ENCODE data around the gene PKN2. TPM values are rescaled to one million over a fixed set of nuclear protein-coding genes. Genes with fewer than 3 reads are reported as not detected.

PKN2 gene
- total RNA-seq, 2 donors from 2014 or later, result 19.8 to 22.1 TPM

DNA sequence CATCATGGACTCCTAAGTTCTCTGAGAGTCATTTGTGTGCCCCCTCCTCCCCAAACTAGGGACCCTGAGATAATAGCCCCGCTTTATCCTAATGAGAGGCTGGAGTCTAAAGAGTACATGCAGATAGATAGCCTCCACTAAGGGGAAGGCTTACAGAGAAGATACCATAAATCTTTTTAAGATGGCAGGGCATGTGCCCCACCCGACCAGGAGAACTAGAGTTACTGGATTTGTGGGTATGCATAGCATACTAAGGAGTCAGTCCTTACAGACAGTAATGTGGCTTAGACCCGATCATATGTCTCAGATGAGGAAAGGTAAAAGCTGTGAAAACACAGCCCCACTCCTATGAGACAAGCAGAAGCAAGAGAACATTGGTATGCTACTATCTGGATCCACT lies 25.7 kb upstream of the PKN2 start:
- Histone ChIP-seq H3K4me1 (peaks cover 23% of the 10 kb centered on the region), H3K27me3 (no peaks in the 10 kb centered on the region), H3K4me3 (no peak overlapping the region), H3K9me3 (no peaks in the 10 kb centered on the region), H3K36me3 (replicated peaks in 1 of 2; ENCODE audit: insufficient read depth in 1 of 2, low read depth in 2 of 2) (no peaks in the 10 kb centered on the region), H3K27ac (no peak overlapping the region)
- DNase-seq (no peak), ATAC-seq (no peak)
- WGBS, 2 donors, result 70 to 88% methylated on average over 3 of the region's 3 CpGs
- TF ChIP-seq POLR2A (IDR thresholded peaks at IDR 0.05), result no peak
- TF ChIP-seq, protein P1, sequence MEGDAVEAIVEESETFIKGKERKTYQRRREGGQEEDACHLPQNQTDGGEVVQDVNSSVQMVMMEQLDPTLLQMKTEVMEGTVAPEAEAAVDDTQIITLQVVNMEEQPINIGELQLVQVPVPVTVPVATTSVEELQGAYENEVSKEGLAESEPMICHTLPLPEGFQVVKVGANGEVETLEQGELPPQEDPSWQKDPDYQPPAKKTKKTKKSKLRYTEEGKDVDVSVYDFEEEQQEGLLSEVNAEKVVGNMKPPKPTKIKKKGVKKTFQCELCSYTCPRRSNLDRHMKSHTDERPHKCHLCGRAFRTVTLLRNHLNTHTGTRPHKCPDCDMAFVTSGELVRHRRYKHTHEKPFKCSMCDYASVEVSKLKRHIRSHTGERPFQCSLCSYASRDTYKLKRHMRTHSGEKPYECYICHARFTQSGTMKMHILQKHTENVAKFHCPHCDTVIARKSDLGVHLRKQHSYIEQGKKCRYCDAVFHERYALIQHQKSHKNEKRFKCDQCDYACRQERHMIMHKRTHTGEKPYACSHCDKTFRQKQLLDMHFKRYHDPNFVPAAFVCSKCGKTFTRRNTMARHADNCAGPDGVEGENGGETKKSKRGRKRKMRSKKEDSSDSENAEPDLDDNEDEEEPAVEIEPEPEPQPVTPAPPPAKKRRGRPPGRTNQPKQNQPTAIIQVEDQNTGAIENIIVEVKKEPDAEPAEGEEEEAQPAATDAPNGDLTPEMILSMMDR (IDR thresholded peaks at IDR 0.05), result no peak
- intact Hi-C loops (cut with DNase I), result loop anchor here (10.0 kb wide), 1 partner anchor 216 kb away; no protein-coding TSS in a partner anchor

DNA sequence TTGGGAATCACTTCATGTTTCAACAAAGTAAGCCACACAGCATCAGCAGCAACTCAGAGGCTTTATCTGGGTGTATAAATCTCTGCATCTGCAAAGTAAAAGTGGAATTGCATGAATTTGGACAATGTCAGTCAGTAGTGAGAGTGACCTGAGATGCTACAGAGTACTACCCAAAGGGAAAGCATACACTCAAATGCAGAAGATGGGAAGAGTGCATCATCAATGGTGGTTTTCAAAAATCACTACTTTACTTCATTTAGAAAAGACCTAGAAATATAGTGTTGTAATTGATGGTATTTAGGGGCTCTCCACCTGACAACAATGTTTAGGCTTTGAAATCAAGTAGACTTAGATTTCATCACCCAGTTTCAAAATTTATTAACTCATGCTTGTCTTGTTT lies 24.5 kb upstream of the PKN2 start:
- no peaks in the 10 kb centered on the region for H3K36me3 ChIP-seq (replicated peaks in 1 of 2; ENCODE audit: insufficient read depth in 1 of 2, low read depth in 2 of 2)
- TF ChIP-seq POLR2A (IDR thresholded peaks at IDR 0.05), result no peak
- TF ChIP-seq, protein P1 (IDR thresholded peaks at IDR 0.05), result no peak

DNA sequence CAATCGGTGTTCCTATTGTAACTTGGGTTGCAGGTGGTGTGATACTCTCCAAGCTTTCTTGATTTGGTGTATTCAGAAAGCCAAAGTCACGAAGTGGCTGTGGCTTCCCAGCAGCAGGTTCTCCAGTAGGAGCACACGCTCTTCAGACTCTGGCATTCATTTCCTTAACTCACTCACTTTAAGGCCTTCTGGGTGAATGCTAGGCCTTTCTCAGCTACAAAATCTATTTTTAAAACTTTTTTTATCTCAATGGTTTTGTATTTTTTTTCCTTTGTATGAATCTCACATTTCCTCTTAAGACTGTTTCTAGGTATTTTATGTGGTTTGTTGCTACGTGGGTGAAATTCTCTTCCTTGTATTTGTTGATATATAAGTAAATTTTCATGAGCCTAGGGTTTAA lies 22.9 kb upstream of the PKN2 start:
- no peaks in the 10 kb centered on the region for H3K36me3 ChIP-seq (replicated peaks in 1 of 2; ENCODE audit: insufficient read depth in 1 of 2, low read depth in 2 of 2)
- DNase-seq (peak in 3 of 4 donors; percentile 14 to 52 (median 21)), ATAC-seq (peak; percentile 59)
- TF ChIP-seq, protein P1 (IDR thresholded peaks at IDR 0.05), result no peak
- TF ChIP-seq POLR2A (IDR thresholded peaks at IDR 0.05), result peak in 1 of 3 donors; percentile 25
- H3K27ac ChIP-seq, result peak overlapping the region in 3 of 4 donors; percentile 8 to 43 (median 10)
- H3K4me3 ChIP-seq, result no peak overlapping the region
- intact Hi-C loops (cut with DNase I), result no loop called here
- H3K4me1 ChIP-seq, result peaks cover 23% of the 10 kb centered on the region
- H3K9me3 ChIP-seq, result no peaks in the 10 kb centered on the region
- WGBS, 2 donors, result 42 to 53% methylated on average over 4 of the region's 4 CpGs
- no peaks in the 10 kb centered on the region for H3K27me3 ChIP-seq

More for the DNA sequence above, 24.5 kb upstream of the PKN2 start:
- H3K4me1 ChIP-seq, result peaks cover 23% of the 10 kb centered on the region
- DNase-seq (no peak), ATAC-seq (no peak)
- no peak overlapping the region for H3K27ac ChIP-seq
- intact Hi-C loops (cut with DNase I), result loop anchor here (10.0 kb wide), 1 partner anchor 215 kb away; no protein-coding TSS in a partner anchor
- H3K9me3 ChIP-seq, result no peaks in the 10 kb centered on the region
- no peaks in the 10 kb centered on the region for H3K27me3 ChIP-seq
- H3K4me3 ChIP-seq, result no peak overlapping the region

DNA sequence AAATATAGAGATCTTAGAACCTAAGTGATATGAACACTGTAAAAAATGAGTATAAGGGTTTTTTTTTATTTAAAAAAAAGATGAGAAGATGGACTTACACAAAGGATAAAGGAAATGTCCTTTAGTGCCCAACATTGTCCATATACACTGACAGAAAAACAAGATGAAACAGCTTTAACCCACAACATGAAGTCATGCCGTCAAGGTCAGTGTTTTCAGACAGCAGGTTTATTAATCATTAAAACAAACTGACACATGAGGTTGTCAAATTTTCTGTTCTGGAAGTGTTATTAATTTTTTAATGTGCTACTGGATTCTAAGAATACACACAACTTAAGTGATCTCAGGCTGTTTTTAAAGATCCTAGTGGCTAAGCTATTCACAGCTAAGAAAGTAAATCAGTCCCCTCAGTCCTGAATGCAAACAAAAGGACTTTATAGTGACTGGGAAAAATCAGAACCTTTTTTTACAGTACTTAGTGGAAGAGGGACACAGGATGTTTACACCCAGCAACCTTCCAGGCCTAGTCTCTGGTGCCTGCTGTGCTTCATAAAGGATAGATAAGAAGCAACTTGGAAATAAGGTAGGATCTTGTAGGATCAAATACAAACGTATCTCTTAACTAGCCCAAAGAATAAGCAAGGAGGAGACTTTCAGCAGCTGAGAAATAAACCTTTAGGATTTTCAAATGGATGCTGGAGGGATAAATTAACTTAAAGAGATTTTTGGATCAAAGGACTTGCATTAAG lies 21.9 kb upstream of the PKN2 start:
- Histone ChIP-seq H3K36me3 (replicated peaks in 1 of 2; ENCODE audit: insufficient read depth in 1 of 2, low read depth in 2 of 2) (no peaks in the 10 kb centered on the region), H3K27me3 (no peaks in the 10 kb centered on the region), H3K9me3 (no peaks in the 10 kb centered on the region), H3K4me3 (no peak overlapping the region), H3K4me1 (peaks cover 23% of the 10 kb centered on the region), H3K27ac (peak overlapping the region in 3 of 4 donors; percentile 8 to 43 (median 10))
- DNase-seq (no peak), ATAC-seq (peak; percentile 50)
- no peak for TF ChIP-seq POLR2A (IDR thresholded peaks at IDR 0.05)
- TF ChIP-seq, protein P1 (IDR thresholded peaks at IDR 0.05), result no peak
- 13 to 18% methylated on average over 2 of the region's 2 CpGs for WGBS, 2 donors
- intact Hi-C loops (cut with DNase I), result no loop called here

DNA sequence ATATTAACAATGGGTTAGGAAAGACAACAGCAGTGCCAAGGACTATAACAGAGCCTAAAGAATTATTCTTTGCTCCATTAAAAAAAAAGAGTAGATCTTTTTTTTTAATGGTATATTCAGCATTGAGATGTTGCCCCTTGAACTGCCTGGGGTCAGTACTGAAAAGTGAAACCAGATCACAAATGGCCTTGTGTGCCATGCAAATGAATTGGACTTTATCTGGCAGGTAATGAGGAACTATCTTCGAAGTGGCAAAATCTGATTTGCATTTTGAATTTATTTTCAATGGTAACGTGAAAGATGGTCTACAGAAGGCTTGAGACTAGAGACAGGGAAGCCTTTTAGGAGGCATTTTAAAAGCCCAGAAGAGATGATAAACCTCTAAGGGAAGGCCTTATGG lies 21.4 kb upstream of the PKN2 start:
- no peak for ATAC-seq
- Histone ChIP-seq H3K9me3 (no peaks in the 10 kb centered on the region), H3K27me3 (no peaks in the 10 kb centered on the region), H3K36me3 (replicated peaks in 1 of 2; ENCODE audit: insufficient read depth in 1 of 2, low read depth in 2 of 2) (no peaks in the 10 kb centered on the region), H3K4me1 (peaks cover 23% of the 10 kb centered on the region), H3K4me3 (no peak overlapping the region), H3K27ac (no peak overlapping the region)
- intact Hi-C loops (cut with DNase I), result no loop called here
- DNase-seq, result no peak
- no peak for TF ChIP-seq POLR2A (IDR thresholded peaks at IDR 0.05)
- TF ChIP-seq, protein P1 (IDR thresholded peaks at IDR 0.05), result no peak
- 52 to 55% methylated on average over 2 of the region's 2 CpGs for WGBS, 2 donors

All from body of pancreas (tissue), 4 donors.